Measurements from ENCODE around the gene EML6.

GRCh38 chr2:54866868-54867267 is 143.4 kb downstream of the EML6 start:
- TF ChIP-seq CTCF (IDR thresholded peaks at IDR 0.05) (no peak), EZH2 (IDR thresholded peaks at IDR 0.05) (no peak), EZH2phosphoT487 (IDR thresholded peaks at IDR 0.05) (no peak)
